GM23338 (cell line): ENCODE measurements around the gene LRWD1. TPM values are rescaled to one million over a fixed set of nuclear protein-coding genes. Genes with fewer than 3 reads are reported as not detected.

Experiments used
- ATAC-seq: fragments of 200-7000 bp; cut with Tn5 transposase; 3 replicates; pipeline ENCODE4 v1.9.1; 2020
- DNase-seq: peaks from one replicate; pipeline ENCODE4 v3.0.0-alpha.2; 2015; ENCODE audit warnings: low spot score
- H2AFZ ChIP-seq: fragments of 200-600 bp; sonication (generic); 2 replicates; pipeline ENCODE4 v1.8.0; 2016; ENCODE audit warnings: antibody characterized with exemption, mild to moderate bottlenecking, moderate library complexity
- H3F3A ChIP-seq: fragments of 200-600 bp; sonication (generic); replicated peaks from 2 replicates; pipeline ENCODE4 v1.8.0; 2017; ENCODE audit warnings: antibody characterized with exemption, mixed run types, low read depth
- H3K27ac ChIP-seq: fragments of 200-600 bp; sonication (generic); 2 replicates; pipeline ENCODE4 v1.6.1; 2016; ENCODE audit warnings: low read depth
- H3K27me3 ChIP-seq: fragments of 200-600 bp; sonication (generic); 2 replicates; pipeline ENCODE4 v1.8.0; 2016; ENCODE audit warnings: mild to moderate bottlenecking, mixed run types, moderate library complexity; ENCODE audit not compliant: insufficient read depth
- H3K36me3 ChIP-seq: fragments of 200-600 bp; sonication (generic); 2 replicates; pipeline ENCODE4 v1.8.0; 2016; ENCODE audit warnings: mild to moderate bottlenecking; ENCODE audit not compliant: insufficient read depth
- H3K4me1 ChIP-seq: fragments of 200-600 bp; sonication (generic); 2 replicates; pipeline ENCODE4 v1.8.0; 2016; ENCODE audit warnings: mild to moderate bottlenecking, moderate library complexity; ENCODE audit not compliant: insufficient read depth
- H3K4me2 ChIP-seq: fragments of 200-600 bp; sonication (generic); 2 replicates; pipeline ENCODE4 v1.7.1; 2017; ENCODE audit warnings: mixed run types
- H3K4me3 ChIP-seq: fragments of 200-600 bp; sonication (generic); 2 replicates; pipeline ENCODE4 v1.6.1; 2016; ENCODE audit warnings: mixed run types
- H3K79me2 ChIP-seq: fragments of 200-600 bp; sonication (generic); replicated peaks from 2 replicates; pipeline ENCODE4 v1.8.0; 2017; ENCODE audit warnings: mild to moderate bottlenecking; ENCODE audit not compliant: insufficient read depth
- H3K9me2 ChIP-seq: fragments of 200-600 bp; sonication (generic); 2 replicates; pipeline ENCODE4 v1.8.0; 2017; ENCODE audit not compliant: insufficient read depth
- H4K20me1 ChIP-seq: fragments of 200-600 bp; sonication (generic); replicated peaks from 2 replicates; pipeline ENCODE4 v1.8.0; 2017; ENCODE audit warnings: mild to moderate bottlenecking; ENCODE audit not compliant: insufficient read depth
- H3K27ac Mint-ChIP-seq: 2 replicates; pipeline ENCODE4 v1.8.0; 2020; ENCODE audit warnings: inconsistent platforms, mild to moderate bottlenecking, moderate library complexity, mixed read lengths
- H3K27me3 Mint-ChIP-seq: 3 replicates; pipeline ENCODE4 v1.8.0; 2022; ENCODE audit warnings: low read depth, mild to moderate bottlenecking, moderate library complexity, mixed read lengths, inconsistent platforms; ENCODE audit not compliant: insufficient read depth, poor library complexity
- H3K36me3 Mint-ChIP-seq: 3 replicates; pipeline ENCODE4 v1.8.0; 2021; ENCODE audit warnings: low read depth, mild to moderate bottlenecking, inconsistent platforms, moderate library complexity, mixed read lengths
- H3K4me1 Mint-ChIP-seq: 3 replicates; pipeline ENCODE4 v1.8.0; 2020; ENCODE audit warnings: mild to moderate bottlenecking, inconsistent platforms, mixed read lengths
- H3K4me3 Mint-ChIP-seq: 3 replicates; pipeline ENCODE4 v1.8.0; 2021; ENCODE audit warnings: moderate library complexity, mild to moderate bottlenecking, inconsistent platforms, mixed read lengths
- H3K9me3 Mint-ChIP-seq: 3 replicates; pipeline ENCODE4 v1.8.0; 2020; ENCODE audit warnings: moderate library complexity, mild to moderate bottlenecking, inconsistent platforms, mixed read lengths
- JUNB ChIP-seq: IDR thresholded peaks from one replicate; pipeline ENCODE4 v1.6.1; 2016; ENCODE audit warnings: antibody characterized with exemption; ENCODE audit not compliant: unreplicated experiment
- NANOG ChIP-seq: IDR thresholded peaks from 2 replicates; pipeline ENCODE4 v1.6.1; 2016; ENCODE audit warnings: antibody characterized with exemption, borderline replicate concordance
- POLR2AphosphoS5 ChIP-seq: IDR thresholded peaks from 2 replicates; pipeline ENCODE4 v1.6.1; 2016; ENCODE audit warnings: antibody characterized with exemption, low read depth
- REST ChIP-seq: IDR thresholded peaks from one replicate; pipeline ENCODE4 v1.6.1; 2018; ENCODE audit warnings: antibody characterized with exemption; ENCODE audit not compliant: unreplicated experiment
- STAT1 ChIP-seq: IDR thresholded peaks from one replicate; pipeline ENCODE4 v1.6.1; 2016; ENCODE audit warnings: antibody characterized with exemption; ENCODE audit not compliant: unreplicated experiment
- ZNF462 ChIP-seq: fragments of 250-450 bp; sonication (Bioruptor Pico); IDR thresholded peaks from 2 replicates; pipeline ENCODE4 v1.5.0; 2020; ENCODE audit warnings: mild to moderate bottlenecking, moderate library complexity
- polyA plus RNA-seq: library from polyadenylated mRNA; unstranded; fragments of >200 nt; fragmentation: Nextera tagmentation; extraction: Ambion mirVana; gene quantifications from 2 replicates; pipeline ENCODE4 v1.2.1, GENCODE V29; 2016
- total RNA-seq: library from RNA; depleted of rRNA; stranded (reverse); fragments of >200 nt; shearing (Covaris generic); gene quantifications from 2 replicates; pipeline ENCODE4 v1.2.3, GENCODE V29; 2014

LRWD1 gene
- total and polyA plus RNA-seq, 2 experiments from 2014 or later, result 24.0 to 55.2 TPM

GRCh38 chr7:102460467-102460866 lies 4.3 kb upstream of the LRWD1 start:
- Histone ChIP-seq H3K4me2 (no peak overlapping the region), H2AFZ (no peak overlapping the region), H3K27ac (no peak overlapping the region), H4K20me1 (no peaks in the 10 kb centered on the region; the same call in 1 of the 2 replicates), H3K4me1 (0 out of 2 replicates have a peak, but pooled peaks cover 5% of the 10 kb centered on the region), H3K79me2 (peaks cover 21% of the 10 kb centered on the region), H3K4me3 (no peak overlapping the region), H3K36me3 (peaks cover 7% of the 10 kb centered on the region; the same call in 1 of the 2 replicates), H3F3A (no peaks in the 10 kb centered on the region), H3K27me3 (no peaks in the 10 kb centered on the region), H3K9me2 (no peaks in the 10 kb centered on the region)
- no peak for TF ChIP-seq STAT1
- no peak for TF ChIP-seq NANOG
- TF ChIP-seq REST, result no peak
- TF ChIP-seq ZNF462 (CRISPR knock-in tag), result no peak
- TF ChIP-seq JUNB, result no peak
- no peak for TF ChIP-seq POLR2AphosphoS5
- Mint-ChIP-seq H3K9me3 (0 out of 3 replicates have a peak, but pooled peaks cover 3% of the 10 kb centered on the region), H3K4me1 (peaks cover 8% of the 10 kb centered on the region), H3K36me3 (peaks cover 28% of the 10 kb centered on the region), H3K27ac (no peak overlapping the region), H3K27me3 (peaks cover 10% of the 10 kb centered on the region), H3K4me3 (no peak overlapping the region)
- DNase-seq (no peak), ATAC-seq (no peak)
